Islet precursor cell (in vitro differentiated cells): ENCODE results near the gene S1PR4.

Experiments used
- DNase-seq: peaks from one replicate; pipeline ENCODE4 v3.0.0-alpha.2; 2018

S1PR4 gene

GRCh38 chr19:3225169-3225485 is 46.6 kb downstream of the S1PR4 start:
- DNase-seq, result no peak

- no peak for DNase-seq
Measured at GRCh38 chr19:3225677-3226093, 47.1 kb downstream of the S1PR4 start.

GRCh38 chr19:3227054-3227626 is 48.6 kb downstream of the S1PR4 start:
- DNase-seq, result no peak

GRCh38 chr19:3229346-3229743 is 50.8 kb downstream of the S1PR4 start:
- DNase-seq, result no peak
